Thoracic aorta (tissue), 2 donors: ENCODE data around the gene SLC25A11. TPM values are rescaled to one million over a fixed set of nuclear protein-coding genes. Genes with fewer than 3 reads are reported as not detected.

Experiments used
- ATAC-seq: fragments of 150-250 bp; one replicate; pipeline ENCODE4 v1.8.0; 2017; ENCODE audit warnings: low read depth; ENCODE audit not compliant: insufficient number of reproducible peaks, low FRiP score
- DNase-seq: peaks from one replicate; pipeline ENCODE4 v3.0.0-alpha.2; 2020; ENCODE audit warnings: low spot score
- H3K27ac ChIP-seq, 2 donors: fragments of 200-600 bp; sonication (generic); 1 replicate in 1 of 2; 2 replicates in 1 of 2; pipeline ENCODE4 v1.5.1; 2016; ENCODE audit warnings: mild to moderate bottlenecking in 2 of 2, moderate library complexity in 2 of 2
- H3K27me3 ChIP-seq: fragments of 200-600 bp; sonication (generic); replicated peaks from 2 replicates; pipeline ENCODE4 v1.6.0; 2016; ENCODE audit warnings: mild to moderate bottlenecking; ENCODE audit not compliant: insufficient read depth
- H3K36me3 ChIP-seq: fragments of 200-600 bp; sonication (generic); one replicate; pipeline ENCODE4 v1.5.1; 2016
- H3K4me1 ChIP-seq, 2 donors: fragments of 200-600 bp; sonication (generic); 1 replicate in 1 of 2; 2 replicates in 1 of 2; pipeline versions ENCODE4 v1.5.1 to v1.6.0; 2016; ENCODE audit warnings: low read depth in 2 of 2, mild to moderate bottlenecking in 1 of 2; ENCODE audit not compliant: control insufficient read depth in 1 of 2
- H3K4me3 ChIP-seq: fragments of 200-600 bp; sonication (generic); 2 replicates; pipeline ENCODE4 v1.5.1; 2016; ENCODE audit warnings: mild to moderate bottlenecking
- H3K9me3 ChIP-seq: fragments of 200-600 bp; sonication (generic); 2 replicates; pipeline ENCODE4 v1.5.1; 2016
- CTCF ChIP-seq: fragments of 200-600 bp; sonication (generic); IDR thresholded peaks from one replicate; pipeline ENCODE4 v1.5.1; 2019; ENCODE audit warnings: antibody characterized with exemption
- total RNA-seq, 2 donors: library from RNA; depleted of rRNA; stranded (reverse); fragments of >200 nt; gene quantifications; one replicate each; pipeline versions ENCODE4 v1.1.0 to v1.2.3, GENCODE V29; 2016

The SLC25A11 gene
- total RNA-seq, 2 donors from 2014 or later, result 27.0 to 39.7 TPM

GRCh38 chr17:4944554-4945175 is 4.8 kb upstream of the SLC25A11 start:
- no peak for ATAC-seq
- TF ChIP-seq CTCF, result no peak
- H3K4me1 ChIP-seq, result peaks cover 30 to 60% of the 10 kb centered on the region in 2 donors
- peaks cover 6% of the 10 kb centered on the region for H3K36me3 ChIP-seq
- H3K4me3 ChIP-seq, result peak overlapping the region; percentile 76
- H3K9me3 ChIP-seq, result no peaks in the 10 kb centered on the region
- H3K27me3 ChIP-seq, result no peaks in the 10 kb centered on the region
- DNase-seq, result no peak
- peak overlapping the region; percentile 73 to 97 for H3K27ac ChIP-seq

GRCh38 chr17:4944163-4944553 is 4.3 kb upstream of the SLC25A11 start:
- ATAC-seq (no peak), DNase-seq (no peak)
- H3K4me3 ChIP-seq, result no peak overlapping the region
- H3K36me3 ChIP-seq, result peaks cover 6% of the 10 kb centered on the region
- no peaks in the 10 kb centered on the region for H3K9me3 ChIP-seq
- peaks cover 30 to 62% of the 10 kb centered on the region in 2 donors for H3K4me1 ChIP-seq
- H3K27me3 ChIP-seq, result no peaks in the 10 kb centered on the region
- TF ChIP-seq CTCF, result no peak
- peak overlapping the region; percentile 73 to 97 for H3K27ac ChIP-seq

- Histone ChIP-seq H3K4me3 (no peak overlapping the region), H3K4me1 (peaks cover 39 to 73% of the 10 kb centered on the region in 2 donors), H3K27ac (peak overlapping the region in 1 of 2 donors; percentile 50), H3K9me3 (no peaks in the 10 kb centered on the region), H3K36me3 (peaks cover 7% of the 10 kb centered on the region), H3K27me3 (no peaks in the 10 kb centered on the region)
- TF ChIP-seq CTCF, result no peak
- ATAC-seq (no peak), DNase-seq (no peak)
These were observed 3.1 kb upstream of the SLC25A11 start for GRCh38 chr17:4942760-4943508.

- peaks cover 24% of the 10 kb centered on the region for H3K36me3 ChIP-seq
- peaks cover 38 to 69% of the 10 kb centered on the region in 2 donors for H3K4me1 ChIP-seq
- H3K9me3 ChIP-seq, result no peaks in the 10 kb centered on the region
- no peaks in the 10 kb centered on the region for H3K27me3 ChIP-seq
- DNase-seq (no peak), ATAC-seq (no peak)
- peak overlapping the region; percentile 92 for H3K4me3 ChIP-seq
- no peak for TF ChIP-seq CTCF
- peak overlapping the region; percentile 76 to 95 for H3K27ac ChIP-seq
These were observed 1.4 kb upstream of the SLC25A11 start for GRCh38 chr17:4941319-4941610.

GRCh38 chr17:4940555-4941318 is 891 bp upstream of the SLC25A11 start:
- no peaks in the 10 kb centered on the region for H3K27me3 ChIP-seq
- no peak for TF ChIP-seq CTCF
- H3K4me3 ChIP-seq, result peak overlapping the region; percentile 92
- H3K9me3 ChIP-seq, result no peaks in the 10 kb centered on the region
- ATAC-seq (no peak), DNase-seq (no peak)
- H3K4me1 ChIP-seq, result peaks cover 34 to 64% of the 10 kb centered on the region in 2 donors
- H3K36me3 ChIP-seq, result peaks cover 25% of the 10 kb centered on the region
- H3K27ac ChIP-seq, result peak overlapping the region; percentile 76 to 95
